HEK293 (cell line): Measurements from ENCODE around the gene LLGL2.

ENCODE experiments used
- CTCF ChIA-PET: fragments of 350-600 bp; formaldehyde crosslinking; extraction: SDS; loops from one replicate; lab custom pipeline; 2021; ENCODE audit warnings: antibody characterized with exemption; lab: Yijun Ruan, JAX
- POLR2A ChIA-PET: fragments of 300-600 bp; formaldehyde crosslinking; extraction: SDS; loops from one replicate; lab custom pipeline; 2020; ENCODE audit warnings: antibody characterized with exemption, inconsistent platforms; lab: Yijun Ruan, JAX
- H3K27ac ChIP-seq: fragments of 200-500 bp; sonication (Bioruptor generic); 2 replicates; pipeline ENCODE4 v1.5.1; 2014; ENCODE audit warnings: low read depth, low read length, control low read depth, inconsistent platforms; ENCODE audit errors: extremely low read depth
- H3K36me3 ChIP-seq, 2 experiments: fragments of 200-500 bp in 1 of 2; sonication (Bioruptor generic) in 1 of 2; 1 replicate in 1 of 2; 2 replicates in 1 of 2; pipeline ENCODE4 v1.5.1; 2014 to 2017; ENCODE audit warnings: inconsistent platforms in 2 of 2, low read length in 2 of 2; ENCODE audit not compliant: control insufficient read depth in 2 of 2, insufficient read depth in 1 of 2
- H3K4me1 ChIP-seq: fragments of 200-500 bp; sonication (Bioruptor generic); 2 replicates; pipeline ENCODE4 v1.5.1; 2014; ENCODE audit warnings: mild to moderate bottlenecking, low read length, inconsistent platforms; ENCODE audit not compliant: control insufficient read depth, insufficient read depth
- H3K4me3 ChIP-seq: 2 replicates; pipeline ENCODE4 v1.5.1; 2011; ENCODE audit warnings: low read depth, mild to moderate bottlenecking, control low read depth, low read length, moderate library complexity
- H3K9me3 ChIP-seq: fragments of 200-500 bp; sonication (Bioruptor generic); 2 replicates; pipeline ENCODE4 v1.5.1; 2014; ENCODE audit warnings: low read depth, low read length, inconsistent platforms; ENCODE audit not compliant: control insufficient read depth, insufficient read depth
- SCRT2 ChIP-seq: fragments of 450-650 bp; formaldehyde crosslinking; IDR thresholded peaks from 2 replicates; pipeline ENCODE4 v1.5.1; 2016; ENCODE audit warnings: missing biosample characterization, missing genetic modification characterization
- TSHZ1 ChIP-seq: fragments of 450-650 bp; formaldehyde crosslinking; IDR thresholded peaks from 2 replicates; pipeline ENCODE4 v1.5.1; 2016; ENCODE audit warnings: missing biosample characterization, missing genetic modification characterization, borderline replicate concordance
- ZBTB8A ChIP-seq: fragments of 450-650 bp; formaldehyde crosslinking; IDR thresholded peaks from 2 replicates; pipeline ENCODE4 v1.5.1; 2016; ENCODE audit warnings: missing biosample characterization, missing genetic modification characterization
- ZNF10 ChIP-seq: fragments of 450-650 bp; formaldehyde crosslinking; IDR thresholded peaks from 2 replicates; pipeline ENCODE4 v1.5.1; 2017; ENCODE audit warnings: missing biosample characterization, missing genetic modification characterization
- ZNF114 ChIP-seq: fragments of 450-650 bp; formaldehyde crosslinking; IDR thresholded peaks from 2 replicates; pipeline ENCODE4 v1.5.0; 2017; ENCODE audit warnings: missing biosample characterization, missing genetic modification characterization
- ZNF155 ChIP-seq: fragments of 450-650 bp; formaldehyde crosslinking; IDR thresholded peaks from 2 replicates; pipeline ENCODE4 v1.5.1; 2016; ENCODE audit warnings: missing biosample characterization, missing genetic modification characterization
- ZNF768 ChIP-seq: fragments of 450-650 bp; formaldehyde crosslinking; IDR thresholded peaks from 2 replicates; pipeline ENCODE4 v1.5.1; 2018; ENCODE audit warnings: missing biosample characterization, mild to moderate bottlenecking, missing genetic modification characterization
- ZNF791 ChIP-seq: fragments of 450-650 bp; formaldehyde crosslinking; IDR thresholded peaks from 2 replicates; pipeline ENCODE4 v1.5.1; 2016; ENCODE audit warnings: missing biosample characterization, missing genetic modification characterization
- TF ChIP-seq, protein P1 (sequence below): fragments of 450-650 bp; formaldehyde crosslinking; IDR thresholded peaks from 2 replicates; pipeline ENCODE4 v1.5.1; 2017; ENCODE audit warnings: missing biosample characterization, missing genetic modification characterization

The LLGL2 gene

GRCh38 chr17:75595284-75595919 is 69.9 kb downstream of the LLGL2 start:
- no peaks in the 10 kb centered on the region for H3K36me3 ChIP-seq
- ChIA-PET CTCF (interaction anchor here (0.7 to 1.1 kb wide), 3 partner anchors 17 to 113 kb away, joined by 3 to 4 read pairs (median 3); no protein-coding TSS in a partner anchor), POLR2A (no interaction called here)
- TF ChIP-seq ZNF10 = no peak
- TF ChIP-seq ZNF768 (tag by site-specific recombination) = peak; percentile 9; the same call in 1 of the 2 replicates
- no peaks in the 10 kb centered on the region for H3K4me1 ChIP-seq
- no peak overlapping the region for H3K27ac ChIP-seq
- H3K4me3 ChIP-seq = no peak overlapping the region
- no peaks in the 10 kb centered on the region for H3K9me3 ChIP-seq

DNA sequence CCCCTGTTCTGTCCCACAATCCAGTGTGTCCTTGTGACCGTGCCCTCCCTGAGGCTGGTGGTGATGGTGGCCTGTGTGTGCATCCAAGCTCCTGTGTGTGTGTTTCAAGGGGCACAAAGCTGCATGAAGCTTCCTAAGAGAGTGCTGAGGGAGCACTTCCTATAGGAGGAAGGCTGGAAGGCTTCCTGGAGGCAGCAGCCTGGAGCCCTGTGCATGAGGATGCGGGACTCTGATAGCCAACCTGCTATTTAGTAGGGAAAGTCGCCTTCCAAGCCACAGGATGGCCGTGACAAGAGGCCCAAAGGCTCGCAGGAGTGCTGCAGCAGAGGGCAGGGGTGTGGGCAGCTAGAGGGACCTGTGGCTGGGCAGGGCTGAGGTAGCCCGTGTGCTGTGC is 70.4 kb downstream of the LLGL2 start:
- no peak for TF ChIP-seq ZNF155
- no peak for TF ChIP-seq ZBTB8A
- TF ChIP-seq, protein P1, sequence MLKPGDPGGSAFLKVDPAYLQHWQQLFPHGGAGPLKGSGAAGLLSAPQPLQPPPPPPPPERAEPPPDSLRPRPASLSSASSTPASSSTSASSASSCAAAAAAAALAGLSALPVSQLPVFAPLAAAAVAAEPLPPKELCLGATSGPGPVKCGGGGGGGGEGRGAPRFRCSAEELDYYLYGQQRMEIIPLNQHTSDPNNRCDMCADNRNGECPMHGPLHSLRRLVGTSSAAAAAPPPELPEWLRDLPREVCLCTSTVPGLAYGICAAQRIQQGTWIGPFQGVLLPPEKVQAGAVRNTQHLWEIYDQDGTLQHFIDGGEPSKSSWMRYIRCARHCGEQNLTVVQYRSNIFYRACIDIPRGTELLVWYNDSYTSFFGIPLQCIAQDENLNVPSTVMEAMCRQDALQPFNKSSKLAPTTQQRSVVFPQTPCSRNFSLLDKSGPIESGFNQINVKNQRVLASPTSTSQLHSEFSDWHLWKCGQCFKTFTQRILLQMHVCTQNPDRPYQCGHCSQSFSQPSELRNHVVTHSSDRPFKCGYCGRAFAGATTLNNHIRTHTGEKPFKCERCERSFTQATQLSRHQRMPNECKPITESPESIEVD (tag by site-specific recombination) = no peak
- H3K9me3 ChIP-seq = no peaks in the 10 kb centered on the region
- H3K27ac ChIP-seq = no peak overlapping the region
- no peaks in the 10 kb centered on the region for H3K36me3 ChIP-seq
- no peaks in the 10 kb centered on the region for H3K4me1 ChIP-seq
- no peak overlapping the region for H3K4me3 ChIP-seq
- ChIA-PET POLR2A (no interaction called here), CTCF (interaction anchor here (0.5 to 1.1 kb wide), 4 partner anchors 37 to 190 kb away, joined by 3 to 4 read pairs (median 3); no protein-coding TSS in a partner anchor)

DNA sequence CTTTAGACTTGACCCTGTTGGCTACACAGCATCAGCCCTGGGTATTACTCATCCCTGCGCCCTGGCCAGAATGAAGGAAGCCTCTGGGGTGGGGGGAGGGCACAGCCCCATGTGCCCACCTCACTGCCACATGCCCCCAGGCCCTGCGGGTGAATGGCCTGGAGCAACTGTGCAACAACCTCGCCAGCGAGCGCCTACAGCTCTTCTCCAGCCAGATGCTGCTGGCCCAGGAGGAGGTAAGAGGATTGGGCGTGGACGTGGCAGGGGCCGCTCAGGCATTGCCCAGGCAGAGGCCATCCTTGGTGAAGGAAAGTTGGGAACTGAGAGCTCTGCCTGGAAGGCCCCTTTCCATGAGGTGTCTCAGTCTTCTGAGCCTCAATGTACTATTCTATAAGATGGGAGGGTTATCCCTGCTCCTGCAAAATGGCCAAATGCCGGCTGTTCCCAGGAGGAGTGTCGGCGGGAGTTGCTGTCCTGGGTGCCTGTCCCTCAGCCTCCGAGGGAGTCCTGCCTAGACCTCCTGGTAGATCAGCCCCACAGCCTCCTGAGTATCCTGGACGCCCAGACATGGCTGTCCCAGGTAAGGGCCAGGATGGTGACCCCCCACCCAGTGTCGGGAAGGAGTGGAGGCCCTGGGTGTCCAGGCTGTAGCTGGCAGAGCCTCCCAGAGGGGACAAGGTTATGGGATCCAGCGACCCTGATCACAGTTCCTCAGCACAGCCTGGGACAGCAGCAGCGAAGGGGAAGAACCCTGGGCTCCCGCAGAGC is 71.0 kb downstream of the LLGL2 start:
- Histone ChIP-seq H3K36me3 (no peaks in the 10 kb centered on the region), H3K4me3 (no peak overlapping the region), H3K27ac (no peak overlapping the region), H3K4me1 (no peaks in the 10 kb centered on the region), H3K9me3 (no peaks in the 10 kb centered on the region)
- ChIA-PET CTCF (interaction anchor here (0.5 to 7.9 kb wide), 11 partner anchors 17 to 190 kb away, joined by 3 to 102 read pairs (median 3); partner anchors contain the start of gene SMIM5), POLR2A (no interaction called here)
- TF ChIP-seq ZNF114 (tag by site-specific recombination) = no peak
- no peak for TF ChIP-seq TSHZ1 (tag by site-specific recombination)
- no peak for TF ChIP-seq ZNF791 (tag by site-specific recombination)
- no peak for TF ChIP-seq SCRT2 (tag by site-specific recombination)
